Caco-2 (cell line): Measurements from ENCODE around the gene ZNF394. TPM values are rescaled to one million over a fixed set of nuclear protein-coding genes. Genes with fewer than 3 reads are reported as not detected.

Source experiments
- BruUV-seq: library from RNA; stranded (reverse); fragments of 400-500 nt; replicated peaks from 2 replicates; lab custom pipeline; 2021; lab: Mats Ljungman, UMichigan
- CTCF ChIA-PET: fragments of 300-600 bp; sonication (Branson Sonifier 250); formaldehyde crosslinking; loops from one replicate; lab custom pipeline; 2022; ENCODE audit warnings: antibody characterized with exemption; lab: Charles Lee
- POLR2A ChIA-PET: fragments of 300-600 bp; sonication (Branson Sonifier 250); formaldehyde crosslinking; loops from one replicate; lab custom pipeline; 2022; ENCODE audit warnings: antibody characterized with exemption; lab: Charles Lee
- DNase-seq, 2 experiments: peaks; one replicate each; pipeline versions ENCODE4 v3.0.0 to v3.0.0-alpha.2; 2020 to 2022
- H3K27me3 ChIP-seq: replicated peaks from 2 replicates; pipeline ENCODE4 v1.6.0; 2011; ENCODE audit warnings: low read length; ENCODE audit not compliant: control insufficient read depth, insufficient read depth
- H3K36me3 ChIP-seq: 2 replicates; pipeline ENCODE4 v1.5.1; 2011; ENCODE audit warnings: low read length; ENCODE audit not compliant: control insufficient read depth, insufficient read depth
- H3K4me1 ChIP-seq: fragments of 250-450 bp; sonication (Bioruptor Pico); 2 replicates; pipeline ENCODE4 v1.5.1; 2020; ENCODE audit warnings: mild to moderate bottlenecking
- H3K4me3 ChIP-seq: 2 replicates; pipeline ENCODE4 v1.5.1; 2011; ENCODE audit warnings: low read depth, mild to moderate bottlenecking, control low read depth, low read length
- H3K9me3 ChIP-seq: fragments of 250-450 bp; sonication (Bioruptor Pico); 2 replicates; pipeline ENCODE4 v1.5.1; 2020; ENCODE audit warnings: mild to moderate bottlenecking, moderate library complexity
- H3K27ac Mint-ChIP-seq: one replicate; pipeline ENCODE4 v1.8.0; 2022; ENCODE audit warnings: mixed read lengths; ENCODE audit not compliant: unreplicated experiment
- H3K27me3 Mint-ChIP-seq: one replicate; pipeline ENCODE4 v1.8.0; 2022; ENCODE audit warnings: mixed read lengths; ENCODE audit not compliant: insufficient read depth, unreplicated experiment
- H3K36me3 Mint-ChIP-seq: one replicate; pipeline ENCODE4 v1.8.0; 2022; ENCODE audit warnings: mild to moderate bottlenecking, mixed read lengths; ENCODE audit not compliant: insufficient read depth, unreplicated experiment
- H3K4me1 Mint-ChIP-seq: one replicate; pipeline ENCODE4 v1.8.0; 2022; ENCODE audit warnings: low read depth, mixed read lengths; ENCODE audit not compliant: unreplicated experiment
- H3K4me3 Mint-ChIP-seq: one replicate; pipeline ENCODE4 v1.8.0; 2022; ENCODE audit warnings: mild to moderate bottlenecking, moderate library complexity, mixed read lengths; ENCODE audit not compliant: unreplicated experiment
- H3K9me3 Mint-ChIP-seq: one replicate; pipeline ENCODE4 v1.8.0; 2022; ENCODE audit warnings: mixed read lengths; ENCODE audit not compliant: unreplicated experiment
- CTCF ChIP-seq, 2 experiments: fragments of 200-600 bp in 1 of 2; IDR thresholded peaks; 1 replicate in 1 of 2; 2 replicates in 1 of 2; pipeline versions ENCODE4 v1.5.1 to v1.8.0; 2011 to 2022; ENCODE audit warnings: antibody characterized with exemption in 1 of 2, control low read depth in 1 of 2, inconsistent platforms in 1 of 2, low read depth in 1 of 2, low read length in 1 of 2, mild to moderate bottlenecking in 1 of 2, moderate library complexity in 1 of 2; ENCODE audit not compliant: insufficient read depth in 1 of 2, severe bottlenecking in 1 of 2, unreplicated experiment in 1 of 2
- intact Hi-C: fragments of 100-400 bp; cut with micrococcal nuclease; formaldehyde crosslinking; loops from one replicate; pipeline ENCODE4 v1.10.0; 2022; ENCODE audit not compliant: unreplicated experiment
- total RNA-seq: library from RNA; stranded (reverse); gene quantifications from 2 replicates; pipeline ENCODE4 v1.2.3, GENCODE V29; 2022

Gene ZNF394
- total RNA-seq, 1 experiment from 2014 or later, result 31.8 TPM

GRCh38 chr7:99457050-99457649, 42.9 kb downstream of the ZNF394 start:
- Histone ChIP-seq H3K4me3 (no peak overlapping the region), H3K27me3 (no peaks in the 10 kb centered on the region), H3K36me3 (peaks cover 12% of the 10 kb centered on the region), H3K9me3 (no peaks in the 10 kb centered on the region), H3K4me1 (no peaks in the 10 kb centered on the region)
- ChIA-PET CTCF (no interaction called here), POLR2A (no interaction called here)
- Mint-ChIP-seq H3K27ac (peak overlapping the region; percentile 48), H3K9me3 (no peaks in the 10 kb centered on the region), H3K4me3 (no peak overlapping the region), H3K27me3 (no peaks in the 10 kb centered on the region), H3K4me1 (peaks cover 22% of the 10 kb centered on the region), H3K36me3 (peaks cover 100% of the 10 kb centered on the region)
- no TSS peak for BruUV-seq
- intact Hi-C loops, result no loop called here
- TF ChIP-seq CTCF (IDR thresholded peaks at IDR 0.05; ENCODE audit: insufficient read depth in 1 of 2, low read depth in 1 of 2, low read length in 1 of 2, severe bottlenecking in 1 of 2, unreplicated experiment in 1 of 2), result no peak
- no peak for DNase-seq

DNA sequence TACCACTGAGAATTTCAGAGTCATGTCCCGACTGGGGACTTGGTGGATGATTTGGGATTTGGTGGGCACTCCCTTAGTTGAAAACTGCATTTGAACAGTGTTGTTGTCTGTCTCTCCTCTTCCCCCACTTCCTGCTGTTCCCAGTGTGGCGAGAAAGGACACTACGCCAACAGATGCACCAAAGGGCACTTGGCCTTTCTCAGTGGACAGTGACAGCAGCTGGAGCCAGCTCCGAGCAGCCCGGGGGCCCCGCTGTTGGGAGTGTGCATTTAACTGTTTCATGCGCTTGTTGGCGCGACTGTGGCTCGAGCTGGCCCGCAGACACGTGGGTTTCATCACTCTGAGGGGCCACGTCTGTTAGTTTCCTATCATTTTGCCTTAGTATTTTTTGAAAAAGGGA, 43.8 kb downstream of the ZNF394 start:
- Mint-ChIP-seq H3K4me1 (peaks cover 22% of the 10 kb centered on the region), H3K27ac (peak overlapping the region; percentile 48), H3K9me3 (no peaks in the 10 kb centered on the region), H3K27me3 (no peaks in the 10 kb centered on the region), H3K36me3 (peaks cover 93% of the 10 kb centered on the region), H3K4me3 (no peak overlapping the region)
- H3K27me3 ChIP-seq, result no peaks in the 10 kb centered on the region
- ChIA-PET CTCF (no interaction called here), POLR2A (interaction anchor here (0.6 kb wide), 1 partner anchor 36 kb away, joined by 3 read pairs; no protein-coding TSS in a partner anchor)
- no TSS peak for BruUV-seq
- H3K36me3 ChIP-seq, result peaks cover 13% of the 10 kb centered on the region
- no peaks in the 10 kb centered on the region for H3K4me1 ChIP-seq
- no peak for DNase-seq
- intact Hi-C loops, result no loop called here
- H3K4me3 ChIP-seq, result no peak overlapping the region
- no peak for TF ChIP-seq CTCF (IDR thresholded peaks at IDR 0.05; ENCODE audit: insufficient read depth in 1 of 2, low read depth in 1 of 2, low read length in 1 of 2, severe bottlenecking in 1 of 2, unreplicated experiment in 1 of 2)
- no peaks in the 10 kb centered on the region for H3K9me3 ChIP-seq

DNA sequence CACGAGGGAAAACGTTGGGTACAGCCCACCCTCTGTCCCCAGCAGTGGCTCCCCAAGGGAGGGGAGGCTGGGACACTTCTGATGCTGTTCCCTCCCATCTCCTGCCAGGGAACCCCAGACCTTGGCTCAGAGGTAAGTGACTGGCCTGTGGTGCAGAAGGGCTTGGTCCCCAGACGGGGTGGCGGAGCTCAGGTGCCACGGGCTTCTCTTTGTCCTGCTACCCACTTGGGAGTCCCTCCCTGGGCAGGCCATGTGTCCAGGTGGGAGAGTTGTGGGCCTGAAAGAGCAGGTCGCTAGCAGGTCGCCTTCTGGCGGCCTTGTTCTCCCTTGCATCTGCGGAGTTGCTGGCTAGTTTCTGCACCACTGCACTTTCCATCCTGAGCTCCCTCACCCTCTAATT, 44.2 kb downstream of the ZNF394 start:
- H3K27me3 Mint-ChIP-seq, result no peaks in the 10 kb centered on the region
- Histone ChIP-seq H3K27me3 (no peaks in the 10 kb centered on the region), H3K4me1 (no peaks in the 10 kb centered on the region), H3K9me3 (no peaks in the 10 kb centered on the region), H3K4me3 (no peak overlapping the region), H3K36me3 (peaks cover 13% of the 10 kb centered on the region)
- intact Hi-C loops, result no loop called here
- BruUV-seq, result no TSS peak
- no peak overlapping the region for H3K4me3 Mint-ChIP-seq
- no peaks in the 10 kb centered on the region for H3K9me3 Mint-ChIP-seq
- ChIA-PET POLR2A (interaction anchor here (0.6 kb wide), 1 partner anchor 36 kb away, joined by 3 read pairs; no protein-coding TSS in a partner anchor), CTCF (no interaction called here)
- peaks cover 19% of the 10 kb centered on the region for H3K4me1 Mint-ChIP-seq
- DNase-seq, result no peak
- peak overlapping the region; percentile 48 for H3K27ac Mint-ChIP-seq
- TF ChIP-seq CTCF (IDR thresholded peaks at IDR 0.05; ENCODE audit: insufficient read depth in 1 of 2, low read depth in 1 of 2, low read length in 1 of 2, severe bottlenecking in 1 of 2, unreplicated experiment in 1 of 2), result no peak
- peaks cover 93% of the 10 kb centered on the region for H3K36me3 Mint-ChIP-seq
